AG04450 (cell line): Measurements from ENCODE around the gene DEPDC1B. TPM values are rescaled to one million over a fixed set of nuclear protein-coding genes. Genes with fewer than 3 reads are reported as not detected.
"Not testable (repeated sequence)": the region's sequence is repeated elsewhere in the genome, so short reads cannot be mapped to it uniquely, and the experiment has no call there.

Experiments used
- CTCF ChIA-PET: fragments of 300-600, 350-600 bp; formaldehyde crosslinking; extraction: SDS; loops from one replicate; lab custom pipeline; 2022; ENCODE audit warnings: antibody characterized with exemption, inconsistent platforms; lab: Charles Lee
- POLR2A ChIA-PET: fragments of 350-600 bp; formaldehyde crosslinking; extraction: SDS; loops from one replicate; lab custom pipeline; 2021; ENCODE audit warnings: antibody characterized with exemption, inconsistent platforms; lab: Yijun Ruan, JAX
- DNase-seq: peaks from one replicate; pipeline ENCODE4 v3.0.0-alpha.2; 2011; ENCODE audit warnings: low read depth, low spot score
- H3K27ac ChIP-seq: one replicate; pipeline ENCODE4 v1.5.1; 2012; ENCODE audit warnings: low read depth, low read length, control low read depth
- H3K27me3 ChIP-seq: one replicate; pipeline ENCODE4 v1.6.0; 2012; ENCODE audit warnings: low read length; ENCODE audit not compliant: control insufficient read depth, insufficient read depth
- H3K4me3 ChIP-seq: 2 replicates; pipeline ENCODE4 v1.5.1; 2011; ENCODE audit warnings: mild to moderate bottlenecking, low read depth, low read length, control low read depth
- H3K9me3 ChIP-seq: 2 replicates; pipeline ENCODE4 v1.5.1; 2012; ENCODE audit warnings: low read length; ENCODE audit not compliant: control insufficient read depth, insufficient read depth
- polyA plus RNA-seq: library from polyadenylated mRNA; depleted of rRNA; stranded (reverse); fragments of >200 nt; gene quantifications from 2 replicates; pipeline ENCODE4 v1.2.3, GENCODE V29; 2011
- TF ChIP-seq, protein P1 (sequence below): IDR thresholded peaks from 2 replicates; pipeline ENCODE4 v1.5.1; 2011; ENCODE audit warnings: low read depth, low read length, control low read depth, inconsistent platforms

Gene DEPDC1B
- polyA plus RNA-seq, 1 experiment, result 5.4 TPM

DNA sequence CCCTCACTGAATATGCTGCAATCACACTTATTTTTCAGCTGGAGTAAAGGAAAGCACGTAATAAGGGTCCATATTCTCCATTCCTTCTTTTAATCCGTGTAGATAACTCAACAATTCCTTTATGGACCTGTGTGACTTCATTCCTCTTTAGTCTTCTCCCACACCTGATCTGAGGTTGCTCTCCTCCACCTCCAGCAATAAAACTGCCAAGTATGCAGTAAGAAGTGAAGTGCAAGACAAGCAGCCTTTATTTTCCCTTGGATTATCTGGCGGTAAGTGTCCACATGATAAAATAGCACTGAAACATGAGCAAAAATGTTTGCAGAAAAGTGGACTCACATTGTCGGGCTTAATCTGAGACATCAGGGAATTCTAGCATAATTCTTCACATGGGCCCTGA lies 13.8 kb downstream of the DEPDC1B start:
- Histone ChIP-seq H3K27me3 (no peaks in the 10 kb centered on the region), H3K9me3 (no peaks in the 10 kb centered on the region), H3K27ac (no peak overlapping the region), H3K4me3 (no peak overlapping the region)
- no peak for DNase-seq
- TF ChIP-seq, protein P1, sequence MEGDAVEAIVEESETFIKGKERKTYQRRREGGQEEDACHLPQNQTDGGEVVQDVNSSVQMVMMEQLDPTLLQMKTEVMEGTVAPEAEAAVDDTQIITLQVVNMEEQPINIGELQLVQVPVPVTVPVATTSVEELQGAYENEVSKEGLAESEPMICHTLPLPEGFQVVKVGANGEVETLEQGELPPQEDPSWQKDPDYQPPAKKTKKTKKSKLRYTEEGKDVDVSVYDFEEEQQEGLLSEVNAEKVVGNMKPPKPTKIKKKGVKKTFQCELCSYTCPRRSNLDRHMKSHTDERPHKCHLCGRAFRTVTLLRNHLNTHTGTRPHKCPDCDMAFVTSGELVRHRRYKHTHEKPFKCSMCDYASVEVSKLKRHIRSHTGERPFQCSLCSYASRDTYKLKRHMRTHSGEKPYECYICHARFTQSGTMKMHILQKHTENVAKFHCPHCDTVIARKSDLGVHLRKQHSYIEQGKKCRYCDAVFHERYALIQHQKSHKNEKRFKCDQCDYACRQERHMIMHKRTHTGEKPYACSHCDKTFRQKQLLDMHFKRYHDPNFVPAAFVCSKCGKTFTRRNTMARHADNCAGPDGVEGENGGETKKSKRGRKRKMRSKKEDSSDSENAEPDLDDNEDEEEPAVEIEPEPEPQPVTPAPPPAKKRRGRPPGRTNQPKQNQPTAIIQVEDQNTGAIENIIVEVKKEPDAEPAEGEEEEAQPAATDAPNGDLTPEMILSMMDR, result no peak
- ChIA-PET CTCF (interaction anchor here (0.6 to 6.3 kb wide), 5 partner anchors 8 to 17 kb away, joined by 3 to 83 read pairs (median 18); partner anchors contain the start of gene DEPDC1B), POLR2A (no interaction called here)

DNA sequence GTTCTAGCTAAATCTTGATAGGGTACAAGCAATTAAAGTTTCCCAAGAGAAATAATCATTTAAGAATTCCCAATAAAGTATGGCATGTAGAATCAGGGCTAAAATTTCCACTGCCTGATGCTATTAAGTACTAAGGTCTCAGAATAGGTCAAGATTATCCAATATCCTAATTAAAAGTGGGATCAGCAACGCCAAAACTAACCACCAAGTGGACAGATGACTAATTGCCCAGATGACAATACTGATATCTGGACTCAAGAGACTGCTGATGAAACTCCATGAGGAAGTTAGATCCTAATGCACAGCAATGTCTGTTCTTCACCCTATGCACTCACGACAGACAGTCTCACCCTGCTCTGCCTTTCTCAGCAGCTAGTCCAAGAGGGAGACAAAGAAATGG lies 14.3 kb downstream of the DEPDC1B start:
- no peak for DNase-seq
- TF ChIP-seq, protein P1, result no peak
- ChIA-PET CTCF (interaction anchor here (2.2 to 2.5 kb wide), 2 partner anchors 14 to 16 kb away, joined by 14 to 18 read pairs; partner anchors contain the start of gene DEPDC1B), POLR2A (no interaction called here)
- Histone ChIP-seq H3K27ac (no peak overlapping the region), H3K9me3 (no peaks in the 10 kb centered on the region), H3K27me3 (no peaks in the 10 kb centered on the region), H3K4me3 (no peak overlapping the region)

DNA sequence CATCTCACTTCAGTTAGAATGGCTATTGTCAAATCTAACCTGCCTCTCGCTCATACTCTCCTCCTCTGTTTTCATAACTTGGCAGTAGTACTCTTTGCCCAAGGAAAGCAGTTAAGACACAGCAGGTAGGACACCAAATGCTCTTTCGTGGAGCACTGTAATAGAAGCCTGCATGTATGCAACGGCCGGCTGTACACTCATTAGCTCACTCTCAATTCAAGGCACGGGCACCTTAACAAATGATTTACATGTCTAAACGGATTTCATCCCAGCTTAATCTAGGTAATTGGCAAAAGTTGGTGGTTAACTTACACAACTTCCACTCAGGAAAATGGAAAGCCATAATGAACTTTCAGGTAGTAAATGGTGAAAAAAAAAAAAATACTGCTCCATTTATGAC lies 14.9 kb downstream of the DEPDC1B start:
- ChIA-PET POLR2A (no interaction called here), CTCF (interaction anchor here (0.7 to 2.5 kb wide), 3 partner anchors 9 to 16 kb away, joined by 7 to 18 read pairs (median 14); partner anchors contain the start of gene DEPDC1B)
- Histone ChIP-seq H3K27ac (no peak overlapping the region), H3K27me3 (no peaks in the 10 kb centered on the region), H3K9me3 (no peaks in the 10 kb centered on the region), H3K4me3 (no peak overlapping the region)
- TF ChIP-seq, protein P1, result no peak
- no peak for DNase-seq

DNA sequence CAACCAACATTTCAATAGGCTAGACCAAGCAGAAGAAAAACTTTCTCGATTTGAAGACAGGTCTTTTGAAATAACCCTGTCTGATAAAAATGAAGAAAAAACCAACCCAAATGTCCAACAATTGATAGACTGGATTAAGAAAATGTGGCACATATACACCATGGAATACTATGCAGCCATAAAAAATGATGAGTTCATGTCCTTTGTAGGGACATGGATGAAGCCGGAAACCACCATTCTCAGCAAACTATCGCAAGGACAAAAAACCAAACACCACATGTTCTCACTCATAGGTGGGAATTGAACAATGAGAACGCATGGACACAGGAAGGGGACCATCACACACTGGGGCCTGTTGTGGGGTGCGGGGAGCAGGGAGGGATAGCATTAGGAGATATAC lies 18.0 kb downstream of the DEPDC1B start:
- DNase-seq, H3K4me3 ChIP-seq, H3K27me3 ChIP-seq, H3K27ac ChIP-seq, POLR2A ChIA-PET, H3K9me3 ChIP-seq: not testable (repeated sequence)
- CTCF ChIA-PET, result interaction anchor here (0.7 to 1.2 kb wide), 3 partner anchors 13 to 264 kb away, joined by 3 to 10 read pairs (median 3); no protein-coding TSS in a partner anchor

DNA sequence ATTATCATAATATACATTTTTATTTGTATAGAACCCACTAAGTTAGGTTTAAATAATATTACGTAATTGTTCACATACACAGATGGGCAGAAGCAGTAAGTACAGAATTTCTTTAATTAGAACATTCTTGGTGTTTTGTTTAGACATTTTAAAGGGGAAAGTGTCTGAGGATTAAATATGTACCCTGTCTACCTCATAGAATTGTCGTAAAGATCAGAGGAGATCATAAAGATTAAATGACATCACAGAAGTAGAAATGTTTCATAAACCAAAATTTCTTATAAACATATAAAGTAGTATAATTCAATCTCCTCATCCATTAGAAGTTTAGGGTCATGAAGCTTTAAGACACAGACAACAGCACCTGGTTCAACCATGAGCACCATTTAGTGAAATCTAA lies 20.1 kb downstream of the DEPDC1B start:
- CTCF ChIA-PET, result interaction anchor here (0.6 to 3.5 kb wide), 7 partner anchors 8 to 250 kb away, joined by 3 to 44 read pairs (median 5); partner anchors contain the start of gene DEPDC1B
- DNase-seq, result no peak
- no peak overlapping the region for H3K4me3 ChIP-seq
- POLR2A ChIA-PET, result no interaction called here
- TF ChIP-seq, protein P1, result no peak
- no peaks in the 10 kb centered on the region for H3K27me3 ChIP-seq
- no peak overlapping the region for H3K27ac ChIP-seq
- H3K9me3 ChIP-seq, result no peaks in the 10 kb centered on the region
